B cell (primary cell): Measurements from ENCODE around the gene RIBC1. TPM values are rescaled to one million over a fixed set of nuclear protein-coding genes. Genes with fewer than 3 reads are reported as not detected.

Source experiments
- ATAC-seq: fragments of 200-7000 bp; cut with Tn5 transposase; one replicate; pipeline ENCODE4 v1.10.0; 2021; ENCODE audit warnings: low read depth, mild to moderate bottlenecking, moderate number of reproducible peaks, moderate library complexity
- CTCF ChIA-PET: fragments of 350-600 bp; sonication (Branson Sonifier 250); formaldehyde crosslinking; loops from one replicate; lab custom pipeline; 2021; ENCODE audit warnings: antibody characterized with exemption, inconsistent platforms; lab: Charles Lee
- POLR2A ChIA-PET: fragments of 350-600 bp; sonication (Branson Sonifier 250); formaldehyde crosslinking; loops from one replicate; lab custom pipeline; 2021; ENCODE audit warnings: antibody characterized with exemption; lab: Charles Lee
- DNase-seq: peaks from one replicate; pipeline ENCODE4 v3.0.0; 2013
- H2AFZ ChIP-seq: 2 replicates; pipeline ENCODE4 v1.6.1; 2012; ENCODE audit warnings: mild to moderate bottlenecking, low read depth, low read length; ENCODE audit not compliant: insufficient read depth, poor library complexity, severe bottlenecking
- H3K27ac ChIP-seq, 2 donors: 1 replicate in 1 of 2; 2 replicates in 1 of 2; pipeline ENCODE4 v1.5.1; 2012 to 2013; ENCODE audit warnings: low read length in 2 of 2, mild to moderate bottlenecking in 2 of 2, moderate library complexity in 1 of 2
- H3K27me3 ChIP-seq, 4 experiments: fragments of 200-600 bp in 1 of 4; sonication (generic) in 1 of 4; replicated peaks in 1 of 4; 1 replicate in 2 of 4; 2 replicates in 2 of 4; pipeline versions ENCODE4 v1.6.1 to v1.7.0; 2013 to 2016; ENCODE audit warnings: low read length in 3 of 4, mild to moderate bottlenecking in 2 of 4, mixed read lengths in 1 of 4, moderate library complexity in 1 of 4; ENCODE audit not compliant: insufficient read depth in 4 of 4, control insufficient read depth in 3 of 4; ENCODE audit errors: control extremely low read depth in 1 of 4
- H3K36me3 ChIP-seq, 2 experiments: replicated peaks in 1 of 2; 1 replicate in 1 of 2; 2 replicates in 1 of 2; pipeline versions ENCODE4 v1.6.1 to v1.7.1; 2013; ENCODE audit warnings: low read length in 1 of 2; ENCODE audit not compliant: insufficient read depth in 2 of 2, control insufficient read depth in 1 of 2; ENCODE audit errors: control extremely low read depth in 1 of 2, extremely low read depth in 1 of 2
- H3K4me1 ChIP-seq, 2 donors: fragments of 200-600 bp in 1 of 2; sonication (generic) in 1 of 2; 1 replicate in 1 of 2; 2 replicates in 1 of 2; pipeline versions ENCODE4 v1.5.1 to v1.6.1; 2013 to 2017; ENCODE audit warnings: low read length in 2 of 2; ENCODE audit not compliant: control insufficient read depth in 2 of 2, insufficient read depth in 2 of 2
- H3K4me2 ChIP-seq: replicated peaks from 2 replicates; pipeline ENCODE3; 2012; ENCODE audit warnings: mild to moderate bottlenecking, low read depth, low read length; ENCODE audit not compliant: poor library complexity, severe bottlenecking
- H3K4me3 ChIP-seq, 5 experiments: fragments of 200-600 bp in 1 of 5; sonication (generic) in 1 of 5; 1 replicate in 3 of 5; 2 replicates in 2 of 5; pipeline versions ENCODE4 v1.5.1 to v1.7.0; 2011 to 2016; ENCODE audit warnings: low read length in 4 of 5, mild to moderate bottlenecking in 4 of 5, low read depth in 2 of 5, control low read depth in 1 of 5, moderate library complexity in 1 of 5; ENCODE audit not compliant: insufficient read depth in 1 of 5; ENCODE audit errors: control extremely low read depth in 1 of 5, extremely low read depth in 1 of 5
- H3K79me2 ChIP-seq: fragments of 200-600 bp; sonication (generic); one replicate; pipeline ENCODE4 v1.6.0; 2016; ENCODE audit warnings: low read length; ENCODE audit not compliant: control insufficient read depth, insufficient read depth
- H3K9ac ChIP-seq: fragments of 200-600 bp; sonication (generic); 2 replicates; pipeline ENCODE4 v1.6.1; 2017; ENCODE audit warnings: mild to moderate bottlenecking, low read length, moderate library complexity
- H3K9me3 ChIP-seq, 3 donors: one replicate each; pipeline versions ENCODE4 v1.6.1 to v1.7.1; 2013; ENCODE audit warnings: low read length in 2 of 3; ENCODE audit not compliant: control insufficient read depth in 2 of 3, insufficient read depth in 1 of 3; ENCODE audit errors: control extremely low read depth in 1 of 3
- H4K20me1 ChIP-seq: 2 replicates; pipeline ENCODE4 v1.6.0; 2012; ENCODE audit warnings: mild to moderate bottlenecking, low read length; ENCODE audit not compliant: insufficient read depth, control insufficient read depth, poor library complexity, severe bottlenecking
- H3K27ac Mint-ChIP-seq: one replicate; pipeline ENCODE4 v1.8.0; 2021; ENCODE audit warnings: mixed read lengths
- H3K27me3 Mint-ChIP-seq: one replicate; pipeline ENCODE4 v1.8.0; 2021; ENCODE audit warnings: mixed read lengths
- H3K4me1 Mint-ChIP-seq: one replicate; pipeline ENCODE4 v1.8.0; 2021; ENCODE audit warnings: mixed read lengths
- H3K4me3 Mint-ChIP-seq: one replicate; pipeline ENCODE4 v1.8.0; 2021; ENCODE audit warnings: mixed read lengths
- H3K9me3 Mint-ChIP-seq: one replicate; pipeline ENCODE4 v1.8.0; 2022; ENCODE audit warnings: mixed read lengths; ENCODE audit not compliant: insufficient read depth
- EZH2 ChIP-seq: IDR thresholded peaks from 2 replicates; pipeline ENCODE4 v1.6.1; 2012; ENCODE audit warnings: borderline replicate concordance, low read depth, mild to moderate bottlenecking, moderate library complexity, low read length; ENCODE audit not compliant: insufficient read depth, poor library complexity, severe bottlenecking
- WGBS: methylation state at CpG from one replicate; pipeline ENCODE4 v1.1.5; 2013; ENCODE audit warnings: missing lambda C conversion rate; ENCODE audit not compliant: insufficient coverage; 5-methylcytosine and 5-hydroxymethylcytosine counted together
- intact Hi-C: fragments of 100-400 bp; cut with micrococcal nuclease; formaldehyde crosslinking; loops from one replicate; pipeline ENCODE4 v1.10.0; 2022
- polyA plus RNA-seq: library from polyadenylated mRNA; depleted of rRNA; stranded (reverse); fragments of >200 nt; gene quantifications from 2 replicates; pipeline ENCODE4 v1.2.3, GENCODE V29; 2012
- total RNA-seq, 2 donors: library from RNA; stranded (reverse); fragments of 120-200 nt in 1 of 2; gene quantifications; 1 replicate in 1 of 2; 2 replicates in 1 of 2; pipeline versions ENCODE4 v1.2.3 to v1.2.4, GENCODE V29; 2013 to 2022
- TF ChIP-seq, protein P1 (sequence below): fragments of 200-600 bp; IDR thresholded peaks from one replicate; pipeline ENCODE4 v1.8.0; 2022; ENCODE audit warnings: antibody characterized with exemption, mild to moderate bottlenecking

RIBC1 gene
- total and polyA plus RNA-seq, 2 donors (not counting 1 experiment from before 2014, with no cell fraction given): 0.95 to 1.0 TPM

DNA sequence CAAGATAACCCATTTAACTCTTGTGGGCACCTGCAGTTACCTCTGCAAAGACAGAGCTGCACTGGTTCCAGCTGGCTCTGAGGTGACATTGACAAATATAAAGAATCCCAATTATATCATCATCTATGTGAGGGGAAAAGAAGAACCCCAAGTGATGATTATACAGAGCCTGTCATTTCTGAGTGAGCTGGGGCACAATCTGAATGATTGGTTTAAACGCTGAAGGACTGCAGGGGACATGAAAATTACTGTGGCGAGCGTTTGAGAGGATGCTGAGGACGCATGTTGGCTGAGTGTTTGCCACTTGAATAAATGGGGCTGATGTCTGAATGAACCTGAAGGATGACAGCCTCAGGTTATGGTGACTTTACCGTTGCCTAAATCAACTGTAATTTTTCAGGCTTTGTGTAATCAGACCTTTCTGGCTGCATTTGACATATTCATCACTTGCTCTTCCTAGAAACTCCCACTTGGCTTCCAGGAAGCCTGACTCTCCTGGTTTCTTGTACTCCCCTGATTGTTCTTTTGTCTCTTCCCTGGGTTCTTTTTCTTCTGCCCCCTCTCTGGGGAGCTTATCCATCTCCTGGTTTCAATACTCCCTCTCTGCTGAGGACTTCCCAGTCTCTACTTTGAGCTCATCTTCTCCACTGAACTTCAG lies 15.6 kb downstream of the RIBC1 start:
- CTCF ChIA-PET: interaction anchor here (1.1 kb wide), 1 partner anchor 119 kb away, joined by 3 read pairs; no protein-coding TSS in a partner anchor
- TF ChIP-seq, protein P1, sequence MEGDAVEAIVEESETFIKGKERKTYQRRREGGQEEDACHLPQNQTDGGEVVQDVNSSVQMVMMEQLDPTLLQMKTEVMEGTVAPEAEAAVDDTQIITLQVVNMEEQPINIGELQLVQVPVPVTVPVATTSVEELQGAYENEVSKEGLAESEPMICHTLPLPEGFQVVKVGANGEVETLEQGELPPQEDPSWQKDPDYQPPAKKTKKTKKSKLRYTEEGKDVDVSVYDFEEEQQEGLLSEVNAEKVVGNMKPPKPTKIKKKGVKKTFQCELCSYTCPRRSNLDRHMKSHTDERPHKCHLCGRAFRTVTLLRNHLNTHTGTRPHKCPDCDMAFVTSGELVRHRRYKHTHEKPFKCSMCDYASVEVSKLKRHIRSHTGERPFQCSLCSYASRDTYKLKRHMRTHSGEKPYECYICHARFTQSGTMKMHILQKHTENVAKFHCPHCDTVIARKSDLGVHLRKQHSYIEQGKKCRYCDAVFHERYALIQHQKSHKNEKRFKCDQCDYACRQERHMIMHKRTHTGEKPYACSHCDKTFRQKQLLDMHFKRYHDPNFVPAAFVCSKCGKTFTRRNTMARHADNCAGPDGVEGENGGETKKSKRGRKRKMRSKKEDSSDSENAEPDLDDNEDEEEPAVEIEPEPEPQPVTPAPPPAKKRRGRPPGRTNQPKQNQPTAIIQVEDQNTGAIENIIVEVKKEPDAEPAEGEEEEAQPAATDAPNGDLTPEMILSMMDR: no peak
- TF ChIP-seq EZH2: no peak
- ATAC-seq (no peak), DNase-seq (no peak)
- intact Hi-C loops: loop anchor here (10.0 kb wide), 1 partner anchor 214 kb away; the partner anchor contains the start of gene KDM5C
- Histone ChIP-seq H3K9ac (no peak overlapping the region), H3K36me3 (no peaks in the 10 kb centered on the region), H3K4me1 (peaks cover 22 to 32% of the 10 kb centered on the region in 2 donors), H3K9me3 (peaks cover 0 to 3% (median 0%) of the 10 kb centered on the region in 3 donors), H3K27ac (no peak overlapping the region), H2AFZ (no peak overlapping the region), H4K20me1 (no peaks in the 10 kb centered on the region), H3K27me3 (peaks cover 0 to 15% (median 8%) of the 10 kb centered on the region in 4 experiments), H3K4me3 (no peak overlapping the region), H3K79me2 (peaks cover 8% of the 10 kb centered on the region), H3K4me2 (no peak overlapping the region)
- H3K4me1 Mint-ChIP-seq: peaks cover 22% of the 10 kb centered on the region
- peaks cover 12% of the 10 kb centered on the region for H3K27me3 Mint-ChIP-seq
- H3K4me3 Mint-ChIP-seq: no peak overlapping the region
- no peaks in the 10 kb centered on the region for H3K9me3 Mint-ChIP-seq
- WGBS: 93% methylated on average over 4 of the region's 5 CpGs
- POLR2A ChIA-PET: no interaction called here
- no peak overlapping the region for H3K27ac Mint-ChIP-seq

DNA sequence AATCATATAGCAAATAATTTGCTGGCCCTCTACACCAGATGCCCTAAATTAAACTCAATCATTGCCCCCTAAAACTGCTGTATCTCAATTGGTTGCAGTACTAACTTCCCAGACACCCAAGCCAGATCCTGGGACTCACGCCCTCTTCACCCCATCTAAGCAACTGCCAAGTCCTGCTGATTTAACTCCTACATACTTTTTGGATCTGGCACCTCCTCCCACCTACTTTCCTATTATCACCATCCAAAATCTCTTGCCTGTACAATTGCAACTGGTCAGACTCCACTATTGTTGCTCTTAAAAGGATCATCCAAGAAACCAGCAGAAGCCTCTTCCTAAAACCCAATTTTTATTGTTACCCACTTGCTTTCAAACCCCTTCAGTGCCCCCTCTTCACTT lies 16.2 kb downstream of the RIBC1 start:
- TF ChIP-seq, protein P1: no peak
- no peak for TF ChIP-seq EZH2
- Histone ChIP-seq H3K4me2 (no peak overlapping the region), H2AFZ (no peak overlapping the region), H4K20me1 (no peaks in the 10 kb centered on the region), H3K79me2 (peaks cover 3% of the 10 kb centered on the region), H3K4me3 (no peak overlapping the region), H3K27ac (no peak overlapping the region), H3K9ac (no peak overlapping the region), H3K36me3 (no peaks in the 10 kb centered on the region), H3K9me3 (peaks cover 0 to 3% (median 0%) of the 10 kb centered on the region in 3 donors), H3K27me3 (peaks cover 0 to 15% (median 8%) of the 10 kb centered on the region in 4 experiments), H3K4me1 (peaks cover 16 to 27% of the 10 kb centered on the region in 2 donors)
- no peak overlapping the region for H3K4me3 Mint-ChIP-seq
- ATAC-seq (no peak), DNase-seq (no peak)
- intact Hi-C loops: loop anchor here (10.0 kb wide), 1 partner anchor 214 kb away; the partner anchor contains the start of gene KDM5C
- H3K27me3 Mint-ChIP-seq: peaks cover 12% of the 10 kb centered on the region
- peaks cover 20% of the 10 kb centered on the region for H3K4me1 Mint-ChIP-seq
- 88% methylated on average over 1 of the region's 1 CpG for WGBS
- POLR2A ChIA-PET: no interaction called here
- H3K9me3 Mint-ChIP-seq: no peaks in the 10 kb centered on the region
- H3K27ac Mint-ChIP-seq: no peak overlapping the region
- CTCF ChIA-PET: interaction anchor here (0.7 to 1.1 kb wide), 2 partner anchors 119 to 1092 kb away, joined by 3 read pairs; no protein-coding TSS in a partner anchor
